GM21619 (cell line): ENCODE data around the gene POU3F2.

Experiments
- ATAC-seq: cut with Tn5 transposase; IDR thresholded peaks from one replicate; pipeline ENCODE4 v1.9.1; 2021; ENCODE audit not compliant: unreplicated experiment

POU3F2 gene

GRCh38 chr6:98830146-98830545 is 4.2 kb upstream of the POU3F2 start:
- no peak for ATAC-seq

GRCh38 chr6:98831057-98831958 is 3.1 kb upstream of the POU3F2 start:
- no peak for ATAC-seq

GRCh38 chr6:98831959-98832283 is 2.5 kb upstream of the POU3F2 start:
- no peak for ATAC-seq

- no peak for ATAC-seq
These were observed 1.9 kb upstream of the POU3F2 start for GRCh38 chr6:98832284-98833056.

GRCh38 chr6:98833057-98833306 is 1.4 kb upstream of the POU3F2 start:
- ATAC-seq, result no peak

- no peak for ATAC-seq
These were observed 891 bp upstream of the POU3F2 start for GRCh38 chr6:98833307-98834059.

GRCh38 chr6:98835149-98836024 is 1.0 kb downstream of the POU3F2 start:
- ATAC-seq, result no peak

- no peak for ATAC-seq
These were observed 1.9 kb downstream of the POU3F2 start for GRCh38 chr6:98836025-98836961.

GRCh38 chr6:98836962-98837944 is 2.9 kb downstream of the POU3F2 start:
- ATAC-seq, result no peak

GRCh38 chr6:98838032-98838431 is 3.7 kb downstream of the POU3F2 start:
- no peak for ATAC-seq

GRCh38 chr6:98838975-98839374 is 4.6 kb downstream of the POU3F2 start:
- ATAC-seq, result no peak

- no peak for ATAC-seq
These were observed 5.5 kb downstream of the POU3F2 start for GRCh38 chr6:98839781-98840361.

GRCh38 chr6:98840385-98840784 is 6.0 kb downstream of the POU3F2 start:
- no peak for ATAC-seq

- ATAC-seq, result no peak
These were observed 6.7 kb downstream of the POU3F2 start for GRCh38 chr6:98840996-98841513.

- ATAC-seq, result no peak
These were observed 7.4 kb downstream of the POU3F2 start for GRCh38 chr6:98841621-98842341.

GRCh38 chr6:98842342-98843180 is 8.2 kb downstream of the POU3F2 start:
- no peak for ATAC-seq
